ENCODE data around the gene KCTD20. TPM values are rescaled to one million over a fixed set of nuclear protein-coding genes. Genes with fewer than 3 reads are reported as not detected.

The KCTD20 gene
- polyA plus RNA-seq, 1 donor from 2014 or later, result 32.4 TPM

DNA sequence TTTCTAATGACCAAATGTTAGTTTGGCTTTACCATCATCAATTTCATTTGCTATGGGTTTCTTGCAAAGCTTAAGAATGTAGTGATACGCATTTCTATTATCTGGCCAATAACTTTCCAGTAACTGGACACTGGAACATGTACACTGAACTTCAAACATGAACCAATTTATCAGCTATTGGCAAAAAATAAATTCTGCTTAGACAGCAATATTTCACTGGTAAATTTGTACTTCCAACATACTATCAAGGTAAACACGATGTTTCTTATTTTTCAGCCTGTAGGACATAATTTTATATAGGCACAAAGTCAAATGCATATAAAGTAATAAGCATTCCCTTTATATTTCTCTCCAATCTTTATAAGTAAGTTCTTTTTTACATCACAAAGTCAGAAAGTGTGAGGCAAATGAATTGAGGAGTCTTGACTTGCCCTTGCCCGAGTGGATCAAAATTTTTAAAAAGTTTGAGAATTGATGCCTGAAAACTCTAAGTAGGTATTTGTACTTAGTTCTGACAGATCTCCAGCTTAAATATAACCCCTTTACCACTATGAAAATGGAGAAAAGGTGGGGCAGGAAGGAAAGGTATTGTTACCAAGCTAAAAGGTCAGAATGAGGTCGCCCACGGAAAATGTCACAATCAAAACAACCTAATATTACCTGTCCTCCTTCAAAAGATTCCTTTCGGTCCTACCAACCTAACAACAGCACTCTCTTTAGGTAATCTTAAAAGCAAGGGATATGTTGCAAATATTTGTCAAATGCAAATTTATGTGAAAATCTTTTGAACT is 63.1 kb downstream of the KCTD20 start:
- no peaks in the 10 kb centered on the region for H3K9me3 ChIP-seq (ENCODE audit: low read length)
- no peaks in the 10 kb centered on the region for H3K9me2 ChIP-seq (ENCODE audit: insufficient read depth, low read length)
- H3K79me2 ChIP-seq (replicated peaks; ENCODE audit: insufficient read depth, low read length), result no peaks in the 10 kb centered on the region
- H3K36me3 ChIP-seq (ENCODE audit: insufficient read depth, low read length), result peaks cover 4% of the 10 kb centered on the region
- no peaks in the 10 kb centered on the region for H3K27me3 ChIP-seq (ENCODE audit: insufficient read depth, low read depth, low read length)
- no peaks in the 10 kb centered on the region for H3F3A ChIP-seq (ENCODE audit: insufficient read depth, low read length, poor library complexity, severe bottlenecking)
- H3K27ac ChIP-seq (ENCODE audit: low read length), result no peak overlapping the region
- TF ChIP-seq RAD21 (conservative IDR thresholded peaks at IDR 0.05) (no peak), EP300 (conservative IDR thresholded peaks at IDR 0.05; ENCODE audit: poor library complexity, severe bottlenecking) (no peak), POLR2AphosphoS5 (IDR thresholded peaks at IDR 0.05) (no peak), MXI1 (conservative IDR thresholded peaks at IDR 0.05; ENCODE audit: poor library complexity, severe bottlenecking) (no peak), EZH2 (IDR thresholded peaks at IDR 0.05; ENCODE audit: borderline replicate concordance, insufficient read depth, low read length, poor library complexity, severe bottlenecking) (no peak), TAF1 (IDR thresholded peaks at IDR 0.05; ENCODE audit: low read depth) (no peak), SMC3 (conservative IDR thresholded peaks at IDR 0.05; ENCODE audit: poor library complexity) (no peak)
- TF ChIP-seq, protein P1, sequence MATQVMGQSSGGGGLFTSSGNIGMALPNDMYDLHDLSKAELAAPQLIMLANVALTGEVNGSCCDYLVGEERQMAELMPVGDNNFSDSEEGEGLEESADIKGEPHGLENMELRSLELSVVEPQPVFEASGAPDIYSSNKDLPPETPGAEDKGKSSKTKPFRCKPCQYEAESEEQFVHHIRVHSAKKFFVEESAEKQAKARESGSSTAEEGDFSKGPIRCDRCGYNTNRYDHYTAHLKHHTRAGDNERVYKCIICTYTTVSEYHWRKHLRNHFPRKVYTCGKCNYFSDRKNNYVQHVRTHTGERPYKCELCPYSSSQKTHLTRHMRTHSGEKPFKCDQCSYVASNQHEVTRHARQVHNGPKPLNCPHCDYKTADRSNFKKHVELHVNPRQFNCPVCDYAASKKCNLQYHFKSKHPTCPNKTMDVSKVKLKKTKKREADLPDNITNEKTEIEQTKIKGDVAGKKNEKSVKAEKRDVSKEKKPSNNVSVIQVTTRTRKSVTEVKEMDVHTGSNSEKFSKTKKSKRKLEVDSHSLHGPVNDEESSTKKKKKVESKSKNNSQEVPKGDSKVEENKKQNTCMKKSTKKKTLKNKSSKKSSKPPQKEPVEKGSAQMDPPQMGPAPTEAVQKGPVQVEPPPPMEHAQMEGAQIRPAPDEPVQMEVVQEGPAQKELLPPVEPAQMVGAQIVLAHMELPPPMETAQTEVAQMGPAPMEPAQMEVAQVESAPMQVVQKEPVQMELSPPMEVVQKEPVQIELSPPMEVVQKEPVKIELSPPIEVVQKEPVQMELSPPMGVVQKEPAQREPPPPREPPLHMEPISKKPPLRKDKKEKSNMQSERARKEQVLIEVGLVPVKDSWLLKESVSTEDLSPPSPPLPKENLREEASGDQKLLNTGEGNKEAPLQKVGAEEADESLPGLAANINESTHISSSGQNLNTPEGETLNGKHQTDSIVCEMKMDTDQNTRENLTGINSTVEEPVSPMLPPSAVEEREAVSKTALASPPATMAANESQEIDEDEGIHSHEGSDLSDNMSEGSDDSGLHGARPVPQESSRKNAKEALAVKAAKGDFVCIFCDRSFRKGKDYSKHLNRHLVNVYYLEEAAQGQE (IDR thresholded peaks at IDR 0.05; ENCODE audit: borderline replicate concordance), result no peak
- TF ChIP-seq, protein P2, sequence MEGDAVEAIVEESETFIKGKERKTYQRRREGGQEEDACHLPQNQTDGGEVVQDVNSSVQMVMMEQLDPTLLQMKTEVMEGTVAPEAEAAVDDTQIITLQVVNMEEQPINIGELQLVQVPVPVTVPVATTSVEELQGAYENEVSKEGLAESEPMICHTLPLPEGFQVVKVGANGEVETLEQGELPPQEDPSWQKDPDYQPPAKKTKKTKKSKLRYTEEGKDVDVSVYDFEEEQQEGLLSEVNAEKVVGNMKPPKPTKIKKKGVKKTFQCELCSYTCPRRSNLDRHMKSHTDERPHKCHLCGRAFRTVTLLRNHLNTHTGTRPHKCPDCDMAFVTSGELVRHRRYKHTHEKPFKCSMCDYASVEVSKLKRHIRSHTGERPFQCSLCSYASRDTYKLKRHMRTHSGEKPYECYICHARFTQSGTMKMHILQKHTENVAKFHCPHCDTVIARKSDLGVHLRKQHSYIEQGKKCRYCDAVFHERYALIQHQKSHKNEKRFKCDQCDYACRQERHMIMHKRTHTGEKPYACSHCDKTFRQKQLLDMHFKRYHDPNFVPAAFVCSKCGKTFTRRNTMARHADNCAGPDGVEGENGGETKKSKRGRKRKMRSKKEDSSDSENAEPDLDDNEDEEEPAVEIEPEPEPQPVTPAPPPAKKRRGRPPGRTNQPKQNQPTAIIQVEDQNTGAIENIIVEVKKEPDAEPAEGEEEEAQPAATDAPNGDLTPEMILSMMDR (IDR thresholded peaks at IDR 0.05; ENCODE audit: poor library complexity, severe bottlenecking), result no peak
- H2AFZ ChIP-seq (ENCODE audit: low read depth, low read length), result no peak overlapping the region
- H3K4me2 ChIP-seq (ENCODE audit: low read length), result no peak overlapping the region
- H3K9ac ChIP-seq (ENCODE audit: low read length), result no peak overlapping the region
- no peak overlapping the region for H3K4me3 ChIP-seq (ENCODE audit: low read length)
- H4K20me1 ChIP-seq (ENCODE audit: insufficient read depth), result no peaks in the 10 kb centered on the region

DNA sequence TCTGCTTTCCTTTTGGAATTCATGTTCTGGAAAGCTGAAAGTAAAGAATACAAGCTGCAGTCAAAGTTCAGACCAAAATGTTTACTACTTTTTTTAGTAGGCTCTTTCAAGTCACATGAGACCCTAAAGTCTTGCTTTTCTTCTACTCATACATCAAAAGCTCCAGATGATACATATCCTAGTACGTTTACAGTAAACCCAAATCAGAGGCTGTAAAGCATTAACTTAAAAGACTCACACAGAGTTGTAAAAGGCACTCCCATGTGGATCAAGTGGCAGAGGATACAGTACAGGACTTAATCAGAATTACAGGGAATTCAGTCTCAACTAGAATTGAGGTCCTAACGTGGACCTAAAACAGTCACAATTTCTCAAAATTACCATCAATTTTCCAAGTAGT is 63.8 kb downstream of the KCTD20 start:
- H3K9me3 ChIP-seq (ENCODE audit: low read length), result no peaks in the 10 kb centered on the region
- no peaks in the 10 kb centered on the region for H3K27me3 ChIP-seq (ENCODE audit: insufficient read depth, low read depth, low read length)
- peaks cover 4% of the 10 kb centered on the region for H3K36me3 ChIP-seq (ENCODE audit: insufficient read depth, low read length)
- no peak overlapping the region for H3K9ac ChIP-seq (ENCODE audit: low read length)
- no peaks in the 10 kb centered on the region for H3K79me2 ChIP-seq (replicated peaks; ENCODE audit: insufficient read depth, low read length)
- no peaks in the 10 kb centered on the region for H4K20me1 ChIP-seq (ENCODE audit: insufficient read depth)
- no peak overlapping the region for H2AFZ ChIP-seq (ENCODE audit: low read depth, low read length)
- no peaks in the 10 kb centered on the region for H3K9me2 ChIP-seq (ENCODE audit: insufficient read depth, low read length)
- no peaks in the 10 kb centered on the region for H3F3A ChIP-seq (ENCODE audit: insufficient read depth, low read length, poor library complexity, severe bottlenecking)
- TF ChIP-seq, protein P2 (IDR thresholded peaks at IDR 0.05; ENCODE audit: poor library complexity, severe bottlenecking), result no peak
- TF ChIP-seq SMC3 (conservative IDR thresholded peaks at IDR 0.05; ENCODE audit: poor library complexity) (no peak), EZH2 (IDR thresholded peaks at IDR 0.05; ENCODE audit: borderline replicate concordance, insufficient read depth, low read length, poor library complexity, severe bottlenecking) (no peak), TAF1 (IDR thresholded peaks at IDR 0.05; ENCODE audit: low read depth) (no peak), POLR2AphosphoS5 (IDR thresholded peaks at IDR 0.05) (no peak), MXI1 (conservative IDR thresholded peaks at IDR 0.05; ENCODE audit: poor library complexity, severe bottlenecking) (no peak), RAD21 (conservative IDR thresholded peaks at IDR 0.05) (no peak), EP300 (conservative IDR thresholded peaks at IDR 0.05; ENCODE audit: poor library complexity, severe bottlenecking) (no peak)
- TF ChIP-seq, protein P1 (IDR thresholded peaks at IDR 0.05; ENCODE audit: borderline replicate concordance), result no peak
- H3K4me3 ChIP-seq (ENCODE audit: low read length), result no peak overlapping the region
- H3K27ac ChIP-seq (ENCODE audit: low read length), result no peak overlapping the region
- no peak overlapping the region for H3K4me2 ChIP-seq (ENCODE audit: low read length)
